G401.6 (cell line): ENCODE measurements around the gene PPP6R1.

Experiments
- FAIRE-seq: peaks from 2 replicates; lab custom pipeline; 2012; peaks lifted over from hg19 to GRCh38; lab: Jason Lieb, UNC

Gene PPP6R1

DNA sequence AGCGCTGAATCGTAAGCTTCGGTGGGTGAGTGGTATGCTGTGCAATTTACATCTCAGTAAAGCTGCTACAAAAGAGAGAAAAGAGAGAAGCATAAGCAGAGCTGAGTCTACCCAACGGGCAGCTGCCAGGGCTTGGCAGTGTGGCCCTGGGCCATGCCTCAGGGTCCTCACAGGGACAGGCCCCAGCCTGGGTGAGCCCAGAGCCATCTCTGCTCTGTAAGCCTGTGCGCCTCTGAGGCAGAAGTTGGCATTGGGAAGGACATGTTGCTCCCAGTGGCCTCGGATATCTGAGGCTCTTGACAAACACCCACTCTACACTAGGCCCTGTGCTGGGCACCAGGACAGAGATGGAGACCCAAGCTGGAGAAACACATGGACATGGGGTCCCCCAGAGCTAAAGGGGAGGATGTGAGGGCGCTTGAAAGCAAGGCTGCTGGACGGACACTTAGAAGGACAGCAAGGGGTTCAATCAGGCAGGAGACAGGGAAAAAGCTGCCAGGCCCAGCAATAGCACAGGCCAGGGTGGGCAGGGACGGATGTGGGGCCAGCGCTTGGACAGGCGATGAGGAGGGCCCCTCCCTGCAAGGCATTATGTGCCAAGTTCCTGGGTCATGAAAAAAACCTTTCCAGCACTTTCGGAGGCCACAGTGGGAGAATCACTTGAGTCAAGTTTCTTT is 14.7 kb downstream of the PPP6R1 start:
- no peak for FAIRE-seq

DNA sequence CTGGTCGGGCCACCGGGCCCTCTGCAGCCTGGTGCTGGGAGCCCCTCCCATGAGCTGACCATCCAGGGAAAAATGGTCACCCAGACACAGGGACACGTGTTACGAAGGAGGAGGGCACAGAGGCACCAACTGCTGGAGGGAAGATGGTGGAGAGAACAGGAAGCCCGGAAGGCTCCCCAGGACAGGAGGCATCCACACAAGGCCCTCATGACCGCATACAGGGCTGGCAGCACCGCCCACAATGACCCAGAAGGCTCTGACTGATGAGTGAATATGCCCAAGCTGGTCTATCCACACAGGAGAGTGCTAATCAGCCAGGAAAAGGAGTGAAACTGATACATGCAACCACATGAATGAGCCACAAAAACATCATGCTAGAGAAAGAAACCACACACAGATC is 16.3 kb downstream of the PPP6R1 start:
- no peak for FAIRE-seq

DNA sequence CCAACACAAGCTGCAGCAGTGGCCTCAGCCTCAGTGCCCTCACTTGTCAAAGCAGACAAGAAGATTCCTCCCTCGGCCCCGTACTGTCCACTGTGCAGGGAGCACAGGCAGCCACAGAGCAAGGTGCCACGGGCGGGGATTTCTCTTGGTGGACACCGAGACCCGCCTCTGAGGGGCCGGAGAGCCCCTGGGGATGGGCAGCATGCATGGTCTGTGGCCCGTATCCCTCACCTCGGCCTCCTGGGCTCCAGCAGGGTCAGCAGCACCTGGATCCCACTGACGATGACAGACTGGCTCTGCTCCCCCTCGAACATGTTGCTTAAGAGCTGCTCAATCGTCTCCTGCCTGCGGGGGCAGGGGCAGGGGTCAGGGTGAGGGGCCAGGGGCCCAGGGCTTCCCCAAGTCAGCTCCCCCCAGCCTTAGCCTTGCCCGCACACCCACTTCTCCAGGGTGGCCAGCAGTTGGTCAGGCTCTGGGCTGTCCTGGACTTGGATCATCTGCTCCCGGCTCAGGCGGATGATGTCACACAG is 16.8 kb downstream of the PPP6R1 start:
- FAIRE-seq = no peak

DNA sequence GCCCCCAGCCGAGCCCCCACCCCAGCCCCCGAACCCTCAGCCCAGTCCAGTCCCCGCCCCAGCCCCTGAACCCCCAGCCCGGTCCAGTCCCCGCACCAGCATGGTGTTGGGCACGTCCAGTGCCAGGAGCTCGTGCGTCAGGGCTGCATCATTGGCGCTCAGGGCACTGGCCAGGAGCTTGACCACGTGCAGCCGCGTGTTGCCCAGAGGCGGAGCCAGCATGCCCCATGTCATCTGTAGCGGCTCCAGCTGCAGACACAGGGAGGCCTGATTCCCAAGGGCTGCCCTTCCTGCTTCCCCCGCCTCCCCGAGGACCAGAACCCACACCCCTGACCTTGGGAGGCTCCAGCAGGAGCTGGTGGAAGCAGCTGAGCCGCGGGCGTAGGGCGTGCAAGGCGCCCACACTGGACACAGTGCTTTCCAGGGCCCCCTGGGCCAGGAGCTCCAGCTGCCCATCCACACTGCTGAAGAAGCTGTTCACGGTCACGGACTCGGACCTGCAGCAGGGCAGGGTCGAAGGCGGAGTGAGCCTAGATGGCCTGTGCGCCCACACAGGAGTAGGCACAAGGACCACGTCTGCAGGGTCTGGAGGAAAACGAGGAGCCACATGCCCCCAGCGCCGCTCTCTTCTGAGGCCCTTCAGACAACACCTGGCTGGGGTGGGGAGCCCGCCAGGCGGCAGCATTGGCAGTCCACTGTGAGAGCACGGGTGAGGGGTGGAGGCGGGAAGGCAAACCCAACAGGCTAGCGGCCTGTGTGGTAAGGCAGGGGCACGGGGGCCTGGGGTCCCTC is 17.5 kb downstream of the PPP6R1 start:
- FAIRE-seq = no peak

DNA sequence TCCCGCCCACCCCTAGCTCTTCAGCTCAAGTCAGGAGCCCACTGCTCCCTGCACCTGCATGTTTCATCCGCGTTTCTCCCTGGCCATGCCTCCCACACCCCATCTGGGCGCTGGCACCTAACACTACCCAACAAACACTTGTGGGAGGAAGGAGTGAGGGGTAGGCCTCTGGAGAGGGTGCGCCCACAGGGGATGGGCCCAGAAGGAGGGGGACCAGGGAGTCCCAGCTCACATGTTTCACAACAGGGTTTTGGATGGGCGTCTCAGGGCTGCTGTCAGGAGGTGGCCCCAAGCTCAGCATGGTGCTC is 18.1 kb downstream of the PPP6R1 start:
- FAIRE-seq = no peak

DNA sequence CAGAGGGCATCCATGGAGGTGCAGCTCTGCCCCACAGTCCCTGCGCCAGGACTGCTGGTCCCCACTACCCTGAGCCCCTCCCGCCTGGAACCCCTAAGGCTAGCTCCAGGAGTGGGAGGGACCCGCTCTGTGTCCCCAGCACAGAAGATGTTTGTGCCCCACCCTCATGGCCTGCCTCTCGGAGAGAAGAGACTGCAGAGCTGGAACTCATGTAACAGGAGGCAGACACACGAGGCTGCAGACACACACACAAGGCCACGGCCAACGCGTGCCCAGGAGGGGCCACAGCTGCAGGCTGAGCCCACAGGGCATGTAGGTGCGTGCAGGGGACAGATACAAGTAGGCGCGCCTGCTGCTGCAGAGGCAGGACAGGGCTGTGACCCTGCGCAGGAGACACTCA is 19.8 kb downstream of the PPP6R1 start:
- no peak for FAIRE-seq

DNA sequence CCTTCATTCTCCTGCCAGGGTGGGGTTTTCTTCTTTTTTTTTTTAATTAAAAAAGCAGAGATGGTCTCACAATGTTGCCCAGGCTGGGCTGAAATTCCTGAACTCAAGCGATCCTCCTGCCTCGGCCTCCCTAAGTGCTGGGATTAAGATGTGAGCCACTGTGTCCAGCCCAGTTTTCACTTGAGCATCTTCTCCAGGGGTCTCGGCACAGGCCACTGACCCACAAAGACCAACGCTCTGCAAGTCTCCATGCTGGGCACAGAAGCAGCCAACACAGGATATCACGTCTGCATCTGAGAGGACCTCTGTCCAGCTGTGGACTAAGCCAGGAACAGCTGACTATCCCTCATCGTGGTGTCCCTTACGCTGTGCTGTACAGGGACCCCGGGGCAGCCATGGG is 20.8 kb downstream of the PPP6R1 start:
- no peak for FAIRE-seq

DNA sequence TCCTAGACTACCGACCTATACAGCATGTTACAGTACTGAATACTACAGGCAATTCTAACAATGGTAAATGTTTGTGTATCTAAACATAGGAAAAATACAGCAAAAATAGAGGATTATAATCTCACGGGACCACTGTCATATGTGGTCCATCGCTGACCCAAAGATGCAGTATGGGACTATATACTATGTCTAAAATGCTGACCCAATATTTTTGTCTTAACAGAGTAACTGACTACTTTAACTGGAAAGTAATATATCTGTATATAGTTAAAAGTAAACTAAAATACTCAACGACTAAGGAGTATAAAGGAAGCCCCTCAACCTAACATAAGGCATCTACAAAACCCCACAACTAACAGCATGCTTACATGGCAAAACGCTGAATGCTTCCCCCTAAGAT is 25.8 kb downstream of the PPP6R1 start:
- FAIRE-seq = no peak

DNA sequence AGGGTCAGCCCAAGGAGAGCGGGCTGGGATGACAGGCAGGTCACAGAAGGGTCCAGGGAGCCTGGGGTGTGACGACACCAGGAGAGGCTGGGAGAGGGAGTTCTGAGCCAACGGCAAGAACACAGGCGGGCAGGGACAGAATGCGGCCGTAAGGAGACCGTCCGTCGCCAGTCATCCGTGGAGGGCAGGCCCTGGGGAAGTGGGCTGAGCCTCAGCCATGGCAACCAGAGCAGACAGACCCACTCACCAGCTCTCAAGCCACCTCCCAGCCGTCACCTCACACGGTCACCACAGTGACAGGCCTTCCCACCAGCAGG is 26.6 kb downstream of the PPP6R1 start:
- FAIRE-seq = no peak

DNA sequence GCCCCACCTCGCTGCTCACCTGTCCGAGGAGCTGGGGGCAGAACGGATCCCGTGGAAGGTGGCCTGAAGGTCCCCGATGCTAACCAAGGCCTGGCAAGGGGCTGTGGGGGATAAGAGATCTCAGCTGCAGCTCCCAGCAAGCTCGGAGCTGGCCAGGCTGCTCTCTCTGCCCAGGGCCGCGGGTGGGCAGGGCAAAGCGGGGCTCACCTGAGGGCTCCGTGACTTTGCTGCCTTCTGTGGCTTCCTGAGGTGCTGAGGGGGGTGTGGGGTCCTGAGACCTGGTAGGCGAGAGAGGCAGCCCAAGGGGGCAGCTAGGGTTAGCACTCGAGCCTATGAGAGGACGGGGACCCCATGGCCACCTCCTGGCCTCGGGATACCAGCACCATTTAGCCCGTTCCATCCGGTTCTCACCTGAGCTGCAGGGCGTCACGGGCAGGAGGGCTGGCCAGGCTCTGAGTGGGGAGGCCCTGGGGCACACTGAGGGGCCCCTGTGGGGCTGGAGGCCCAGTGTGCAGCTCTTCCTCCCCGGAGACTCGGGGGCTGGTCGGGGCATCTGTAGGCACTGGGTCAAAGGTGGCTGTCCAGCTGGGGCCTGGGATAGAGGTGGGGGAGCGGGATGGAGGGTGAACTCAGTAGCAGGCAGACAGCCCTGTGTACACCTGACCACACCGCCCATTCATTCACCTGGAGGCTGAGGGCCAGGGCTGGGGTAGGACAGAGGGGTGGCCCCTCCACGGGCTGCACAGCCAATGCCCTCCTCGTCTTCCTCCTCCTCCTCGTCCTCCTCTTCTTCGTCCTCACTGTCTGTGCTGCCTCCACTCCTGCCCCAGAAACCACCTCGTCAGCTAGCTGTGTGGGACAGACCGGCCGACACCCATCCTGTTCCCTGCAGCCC is 27.2 kb downstream of the PPP6R1 start:
- FAIRE-seq = no peak

DNA sequence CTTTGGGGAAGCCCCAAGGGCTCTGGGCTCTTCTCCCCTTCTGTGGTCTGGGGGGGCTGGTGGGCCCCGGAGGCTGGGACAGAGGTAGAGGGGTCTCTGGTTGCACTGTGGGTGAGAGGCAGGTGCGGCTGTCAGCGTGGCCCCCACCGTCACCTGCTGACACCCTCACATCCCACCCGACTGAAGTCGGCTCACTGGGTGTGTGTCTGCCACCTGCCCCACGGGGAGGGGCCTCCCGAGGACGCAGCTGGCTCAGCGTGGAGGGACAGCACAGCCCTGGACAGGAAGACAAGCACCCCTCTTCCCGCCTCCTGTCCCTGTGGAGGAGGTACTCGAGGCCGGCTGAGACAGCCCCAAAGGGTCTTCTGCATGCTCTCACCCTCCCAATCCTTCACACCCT is 28.0 kb downstream of the PPP6R1 start:
- no peak for FAIRE-seq

DNA sequence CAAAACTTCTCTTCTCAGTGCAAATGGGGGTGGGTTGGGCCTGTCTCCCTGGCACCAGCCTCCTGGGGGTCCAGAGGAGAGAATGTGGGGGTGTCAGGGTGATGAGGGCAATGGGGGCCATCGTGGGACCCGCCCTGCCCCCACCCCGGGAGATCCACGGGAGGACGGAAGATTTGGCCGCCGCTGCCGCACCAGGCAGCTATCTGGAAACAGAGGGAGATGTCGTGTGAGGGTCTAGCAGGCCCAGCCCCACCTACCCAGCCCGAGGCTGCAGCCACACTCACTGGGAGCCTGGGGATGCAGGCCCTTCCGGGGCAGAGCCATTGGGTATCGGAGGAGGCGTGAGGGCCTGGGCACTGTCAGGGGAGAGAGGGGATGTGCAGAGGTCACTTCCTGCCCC is 28.5 kb downstream of the PPP6R1 start:
- no peak for FAIRE-seq

DNA sequence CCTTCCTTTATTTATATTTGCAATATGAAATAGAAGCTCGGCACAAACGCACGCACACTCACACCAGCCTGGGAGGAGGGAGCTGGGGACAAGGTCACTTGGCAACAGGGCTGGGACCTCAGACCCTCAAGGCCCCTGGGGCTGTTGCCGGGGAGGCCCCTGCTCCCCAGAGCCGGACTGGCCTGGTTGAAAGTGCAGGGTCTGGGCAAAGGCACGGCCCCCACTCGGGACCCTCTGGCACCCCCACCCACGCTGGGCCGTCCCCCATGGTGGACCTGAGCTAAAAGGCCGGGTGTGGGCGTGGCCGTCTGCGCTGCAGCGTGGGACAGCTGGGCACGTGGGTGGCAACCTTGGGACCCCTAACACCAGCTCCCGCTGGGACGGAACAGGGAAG is 29.0 kb downstream of the PPP6R1 start:
- no peak for FAIRE-seq

DNA sequence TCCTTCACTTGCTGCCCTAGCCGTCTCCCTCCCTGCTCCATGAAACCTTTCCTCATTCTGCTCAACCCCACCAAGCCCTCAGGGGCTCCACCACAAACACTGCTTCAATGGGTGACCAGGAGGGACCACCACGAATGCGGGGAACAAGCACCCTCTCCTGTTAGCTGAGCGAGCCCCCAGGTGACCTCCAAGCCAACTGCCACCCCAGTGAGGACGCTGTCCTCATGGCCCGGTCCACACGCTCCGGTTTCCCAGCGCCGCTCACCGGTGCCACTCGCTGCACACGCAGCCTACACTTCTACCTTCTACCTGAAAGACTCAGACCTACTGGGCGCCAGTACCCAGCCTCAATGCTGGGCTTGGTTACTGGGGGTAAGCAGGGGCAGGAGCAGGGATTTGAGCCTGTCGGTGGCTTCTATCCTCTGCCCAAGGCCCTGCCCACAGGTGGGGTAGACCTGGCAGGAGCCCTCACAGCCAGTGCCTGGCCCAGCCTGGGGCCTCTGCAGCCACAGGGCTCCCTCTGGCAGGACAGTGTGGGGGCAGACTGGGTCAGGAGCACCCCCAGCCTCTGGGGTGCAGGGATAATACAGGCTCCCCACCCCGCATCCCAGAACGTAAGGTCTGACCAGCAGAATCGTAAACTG is 29.6 kb downstream of the PPP6R1 start:
- no peak for FAIRE-seq

DNA sequence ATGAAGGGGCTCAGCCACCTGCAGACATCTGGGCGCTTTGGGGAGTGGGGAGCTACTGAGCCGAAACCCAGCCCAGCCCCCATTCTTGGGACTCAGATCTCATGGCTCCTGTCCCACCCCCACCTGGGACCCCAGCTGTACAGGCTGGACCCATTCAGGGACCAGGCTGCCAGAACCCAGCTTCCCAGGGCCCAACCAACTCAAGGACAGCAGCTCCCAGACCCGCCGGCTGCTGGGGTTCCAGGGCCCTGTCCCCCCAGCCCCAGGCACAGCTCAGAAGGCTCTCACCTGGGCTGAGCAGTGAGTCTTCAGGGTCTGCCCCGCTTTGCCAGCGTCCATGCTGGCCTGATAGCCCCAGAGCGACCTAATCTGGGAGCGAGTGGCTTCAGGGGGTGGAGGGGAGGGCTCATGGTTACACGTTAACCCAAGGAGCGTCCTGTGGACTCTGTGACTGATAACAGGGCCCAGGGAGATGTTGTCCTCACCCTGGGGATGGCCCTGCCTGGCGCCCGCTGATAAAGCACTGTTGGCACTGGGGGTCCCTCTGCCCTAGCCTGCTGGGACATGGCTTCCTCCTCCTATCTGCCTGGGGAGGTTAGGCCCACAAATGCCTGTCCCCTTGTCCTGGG is 30.3 kb downstream of the PPP6R1 start, which contains the start of gene TMEM86B:
Gene TMEM86B (minus strand): TSS at position 361 of the 629 bp plus-strand sequence. CDS start 22 bp downstream, at position 339.
- FAIRE-seq = no peak

DNA sequence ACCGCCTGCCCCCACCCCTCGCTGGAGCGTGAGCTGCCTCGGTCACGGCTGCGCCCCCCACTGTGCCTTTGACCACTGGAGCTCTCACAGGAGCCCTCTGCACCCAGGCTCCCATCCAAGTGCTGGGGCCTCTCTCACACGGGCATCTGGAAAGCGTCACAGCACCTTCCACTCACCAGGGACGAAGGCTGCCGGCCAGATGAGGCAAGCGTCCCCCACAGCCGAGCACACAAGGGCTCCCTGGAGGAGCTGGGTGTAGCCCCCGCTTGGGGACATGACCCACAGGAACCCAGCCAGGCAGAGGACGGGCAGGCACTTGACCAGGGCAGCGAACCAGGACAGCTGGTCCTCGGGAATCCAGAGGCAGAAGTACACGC is 30.8 kb downstream of the PPP6R1 start:
- FAIRE-seq = no peak

DNA sequence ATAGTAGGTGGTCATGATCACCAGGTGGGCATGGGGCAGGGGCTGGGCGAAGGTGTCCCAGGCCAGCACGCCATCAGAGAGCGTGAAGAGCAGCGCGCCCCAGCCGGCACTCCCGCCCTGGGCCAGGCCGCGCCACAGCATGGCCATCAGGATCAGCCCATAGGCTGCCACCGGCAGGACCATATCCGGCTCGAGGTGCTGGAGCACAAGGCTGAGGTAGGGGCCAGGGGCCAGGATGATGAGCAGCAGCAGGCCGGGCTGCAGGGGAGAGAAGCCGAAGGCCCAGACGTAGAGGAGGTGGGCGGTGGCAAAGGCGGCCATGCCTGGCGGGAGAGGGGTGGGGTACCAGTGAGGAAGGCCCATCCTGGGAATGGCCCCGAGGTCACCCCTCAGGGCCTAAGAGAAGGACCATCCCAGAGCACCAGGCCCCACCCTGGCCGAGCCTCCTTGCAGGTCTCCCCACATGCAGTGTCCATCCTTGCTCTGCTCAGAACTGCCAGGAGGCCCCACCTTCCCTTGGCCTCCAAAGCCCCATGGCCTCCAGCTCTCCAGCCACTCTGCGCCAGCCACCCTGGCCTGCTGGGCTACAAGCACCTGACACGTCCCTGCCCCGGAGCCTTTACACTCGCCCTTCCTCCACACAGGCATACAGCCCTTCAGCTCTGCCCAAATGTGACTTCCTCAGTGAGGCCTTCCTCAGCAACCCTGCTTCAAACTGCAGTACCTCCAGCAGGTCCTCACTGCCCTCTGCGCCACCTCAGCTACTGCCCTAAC is 31.4 kb downstream of the PPP6R1 start:
- FAIRE-seq = no peak

DNA sequence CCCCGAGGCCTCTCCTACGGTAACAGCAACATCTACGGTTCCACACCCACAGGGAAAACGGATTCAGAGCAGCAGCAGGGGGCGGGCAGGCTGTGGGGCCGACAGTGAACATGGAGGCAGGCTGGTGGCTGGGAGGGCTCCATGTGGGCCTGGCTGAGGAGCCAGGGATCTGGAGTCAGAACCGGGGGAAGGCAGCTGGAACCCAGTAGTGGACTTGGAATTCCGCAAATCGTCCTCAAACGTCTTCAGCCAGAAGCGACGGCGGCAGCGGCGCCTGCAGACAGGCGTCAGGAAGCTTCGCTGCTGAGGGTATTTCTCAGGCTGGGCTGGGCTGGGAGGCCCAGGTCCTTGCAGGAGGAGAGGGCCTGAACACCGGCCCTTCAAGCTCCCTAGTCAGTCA is 32.0 kb downstream of the PPP6R1 start:
- no peak for FAIRE-seq

DNA sequence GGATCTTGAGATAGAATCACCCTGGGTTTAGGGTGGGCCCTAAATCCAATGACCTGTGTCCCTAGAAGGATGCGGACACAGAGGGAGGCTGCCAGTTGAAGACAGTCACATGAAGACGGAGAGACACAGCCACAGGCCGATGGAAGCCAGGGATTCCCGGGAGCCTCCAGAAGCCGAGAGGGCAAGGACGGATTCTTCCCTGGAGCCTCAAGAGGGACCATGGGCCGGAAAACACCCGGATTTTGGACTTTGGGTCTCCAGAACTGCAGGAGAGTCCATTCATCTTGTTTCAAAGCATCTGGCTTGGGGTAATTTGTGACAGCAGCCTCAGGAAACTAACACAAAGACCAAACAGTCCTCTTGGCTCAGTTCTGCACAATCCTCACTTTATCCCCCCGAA is 32.5 kb downstream of the PPP6R1 start:
- no peak for FAIRE-seq

DNA sequence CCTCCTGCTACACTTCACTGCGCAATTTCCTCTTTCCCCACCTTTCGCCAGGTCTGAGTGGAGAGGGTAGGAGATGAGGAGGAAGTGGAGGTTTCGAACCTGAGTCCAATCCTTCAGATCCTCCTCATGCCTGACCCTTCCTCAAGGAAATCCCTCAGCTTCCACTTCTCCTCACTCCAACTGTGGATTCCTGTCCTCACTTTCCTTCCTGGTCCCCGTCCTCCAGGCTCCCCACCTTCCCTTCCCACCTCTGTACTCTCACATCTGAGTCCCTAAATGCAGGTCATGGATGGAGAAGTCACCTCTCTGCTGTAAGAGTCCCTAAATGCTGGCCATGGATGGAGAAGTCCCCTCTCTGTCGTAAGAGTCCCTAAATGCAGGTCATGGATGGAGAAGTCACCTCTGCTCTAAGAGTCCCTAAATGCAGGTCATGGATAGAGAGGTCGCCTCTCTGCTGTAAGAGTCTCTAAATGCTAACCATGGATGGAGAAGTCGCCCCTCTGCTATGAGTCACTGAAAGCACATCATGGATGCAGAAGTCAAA is 33.3 kb downstream of the PPP6R1 start:
- no peak for FAIRE-seq
